Gastrocnemius medialis (tissue), 4 donors: ENCODE results near the gene DCAF10.

Source experiments
- CTCF ChIP-seq, 5 experiments: fragments of 450-650 bp in 3 of 5; fragments of 200-600 bp in 2 of 5; sonication (generic) in 2 of 5; IDR thresholded peaks in 4 of 5; conservative IDR thresholded peaks in 1 of 5; 1 replicate in 4 of 5; 2 replicates in 1 of 5; pipeline ENCODE4 v1.5.1; 2016 to 2019; ENCODE audit warnings: antibody characterized with exemption in 5 of 5, mild to moderate bottlenecking in 3 of 5, moderate library complexity in 3 of 5
- POLR2A ChIP-seq, 2 donors: fragments of 450-650 bp; IDR thresholded peaks; one replicate each; pipeline ENCODE4 v1.6.1; 2017; ENCODE audit warnings: antibody characterized with exemption in 2 of 2, mild to moderate bottlenecking in 2 of 2, moderate library complexity in 2 of 2

GRCh38 chr9:37752642-37753488 lies 47.7 kb upstream of the DCAF10 start:
- no peak for TF ChIP-seq POLR2A (IDR thresholded peaks at IDR 0.05)
- TF ChIP-seq CTCF (IDR thresholded peaks at IDR 0.05 in 4 of 5, conservative IDR thresholded peaks at IDR 0.05 in 1 of 5), result no peak
